Transverse colon (tissue), 4 donors: Measurements from ENCODE around the gene CPLX1.

Source experiments
- POLR2A ChIP-seq: fragments of 450-650 bp; IDR thresholded peaks from one replicate; pipeline ENCODE4 v1.6.1; 2016; ENCODE audit warnings: antibody characterized with exemption, mild to moderate bottlenecking, moderate library complexity
- POLR2AphosphoS5 ChIP-seq, 3 donors: sonication (generic); formaldehyde crosslinking; IDR thresholded peaks; one replicate each; pipeline ENCODE4 v1.6.1; 2016; ENCODE audit warnings: antibody characterized with exemption in 3 of 3
- TF ChIP-seq, protein P1 (sequence below), 5 experiments: fragments of 200-600 bp in 3 of 5; fragments of 450-650 bp in 2 of 5; sonication (generic) in 3 of 5; IDR thresholded peaks; 1 replicate in 2 of 5; 2 replicates in 3 of 5; pipeline ENCODE4 v1.5.1; 2016 to 2017; ENCODE audit warnings: antibody characterized with exemption in 5 of 5, inconsistent platforms in 3 of 5, mild to moderate bottlenecking in 2 of 5, moderate library complexity in 1 of 5

DNA sequence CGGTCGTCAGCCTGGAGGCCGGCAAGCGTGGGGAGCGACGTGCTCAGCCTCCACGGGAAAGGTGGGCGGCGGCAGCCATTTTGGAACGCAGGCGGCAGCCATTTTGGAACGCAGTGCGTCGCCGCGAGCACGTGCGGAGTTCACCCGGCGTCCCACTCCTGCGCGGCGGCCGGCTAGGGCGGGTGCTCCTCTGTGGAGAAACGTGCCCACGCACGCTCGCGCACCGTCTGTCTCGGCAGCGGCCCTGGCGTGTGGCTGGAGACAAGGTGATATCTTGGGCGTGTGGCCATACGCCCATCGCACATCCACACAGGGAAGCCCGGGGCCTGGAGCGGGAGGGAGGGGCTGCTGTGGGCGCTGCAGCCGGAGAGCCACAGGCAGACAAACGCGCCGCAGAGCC is 21.1 kb downstream of the CPLX1 start:
- TF ChIP-seq, protein P1, sequence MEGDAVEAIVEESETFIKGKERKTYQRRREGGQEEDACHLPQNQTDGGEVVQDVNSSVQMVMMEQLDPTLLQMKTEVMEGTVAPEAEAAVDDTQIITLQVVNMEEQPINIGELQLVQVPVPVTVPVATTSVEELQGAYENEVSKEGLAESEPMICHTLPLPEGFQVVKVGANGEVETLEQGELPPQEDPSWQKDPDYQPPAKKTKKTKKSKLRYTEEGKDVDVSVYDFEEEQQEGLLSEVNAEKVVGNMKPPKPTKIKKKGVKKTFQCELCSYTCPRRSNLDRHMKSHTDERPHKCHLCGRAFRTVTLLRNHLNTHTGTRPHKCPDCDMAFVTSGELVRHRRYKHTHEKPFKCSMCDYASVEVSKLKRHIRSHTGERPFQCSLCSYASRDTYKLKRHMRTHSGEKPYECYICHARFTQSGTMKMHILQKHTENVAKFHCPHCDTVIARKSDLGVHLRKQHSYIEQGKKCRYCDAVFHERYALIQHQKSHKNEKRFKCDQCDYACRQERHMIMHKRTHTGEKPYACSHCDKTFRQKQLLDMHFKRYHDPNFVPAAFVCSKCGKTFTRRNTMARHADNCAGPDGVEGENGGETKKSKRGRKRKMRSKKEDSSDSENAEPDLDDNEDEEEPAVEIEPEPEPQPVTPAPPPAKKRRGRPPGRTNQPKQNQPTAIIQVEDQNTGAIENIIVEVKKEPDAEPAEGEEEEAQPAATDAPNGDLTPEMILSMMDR (IDR thresholded peaks at IDR 0.05), result no peak
- TF ChIP-seq POLR2AphosphoS5 (IDR thresholded peaks at IDR 0.05) (no peak), POLR2A (no peak)
